HEK293 (cell line): ENCODE results near the gene CIZ1.

Experiments
- BCL11A ChIP-seq: fragments of 450-650 bp; formaldehyde crosslinking; IDR thresholded peaks from 2 replicates; pipeline ENCODE4 v1.5.1; 2016; ENCODE audit warnings: low read depth, missing biosample characterization, missing genetic modification characterization
- EGR2 ChIP-seq: fragments of 450-650 bp; formaldehyde crosslinking; IDR thresholded peaks from 2 replicates; pipeline ENCODE4 v1.5.1; 2016; ENCODE audit warnings: low read depth, missing biosample characterization, missing genetic modification characterization
- GLI2 ChIP-seq: fragments of 450-650 bp; formaldehyde crosslinking; IDR thresholded peaks from 2 replicates; pipeline ENCODE4; 2017; ENCODE audit warnings: missing biosample characterization, missing genetic modification characterization, low read depth, borderline replicate concordance
- KLF10 ChIP-seq: fragments of 450-650 bp; IDR thresholded peaks from 2 replicates; pipeline ENCODE4 v1.5.1; 2018; ENCODE audit warnings: missing biosample characterization, mild to moderate bottlenecking, missing genetic modification characterization
- KLF8 ChIP-seq: fragments of 450-650 bp; formaldehyde crosslinking; IDR thresholded peaks from 2 replicates; pipeline ENCODE4 v1.5.1; 2016; ENCODE audit warnings: missing biosample characterization, missing genetic modification characterization
- OSR2 ChIP-seq: fragments of 450-650 bp; formaldehyde crosslinking; IDR thresholded peaks from 2 replicates; pipeline ENCODE4 v1.5.1; 2016; ENCODE audit warnings: missing biosample characterization, missing genetic modification characterization
- SETDB1 ChIP-seq: IDR thresholded peaks from one replicate; pipeline ENCODE4 v1.6.1; 2017; ENCODE audit warnings: mild to moderate bottlenecking, low read length, moderate library complexity, mixed read lengths; ENCODE audit not compliant: insufficient read length
- SP7 ChIP-seq: fragments of 450-650 bp; formaldehyde crosslinking; IDR thresholded peaks from 2 replicates; pipeline ENCODE4 v1.5.1; 2016; ENCODE audit warnings: missing biosample characterization, missing genetic modification characterization
- ZFP69B ChIP-seq: fragments of 450-650 bp; formaldehyde crosslinking; IDR thresholded peaks from 2 replicates; pipeline ENCODE4 v1.5.1; 2016; ENCODE audit warnings: missing biosample characterization, missing genetic modification characterization
- ZNF112 ChIP-seq: fragments of 450-650 bp; formaldehyde crosslinking; IDR thresholded peaks from 2 replicates; pipeline ENCODE4 v1.5.0; 2017; ENCODE audit warnings: missing biosample characterization, missing genetic modification characterization
- ZNF138 ChIP-seq: fragments of 450-650 bp; formaldehyde crosslinking; IDR thresholded peaks from 2 replicates; pipeline ENCODE4 v1.5.1; 2016; ENCODE audit warnings: missing biosample characterization, missing genetic modification characterization, borderline replicate concordance
- ZNF16 ChIP-seq: fragments of 450-650 bp; formaldehyde crosslinking; IDR thresholded peaks from 2 replicates; pipeline ENCODE4 v1.5.1; 2016; ENCODE audit warnings: low read depth, missing biosample characterization, missing genetic modification characterization
- ZNF175 ChIP-seq: fragments of 450-650 bp; formaldehyde crosslinking; IDR thresholded peaks from 2 replicates; pipeline ENCODE4 v1.5.1; 2016; ENCODE audit warnings: missing biosample characterization, missing genetic modification characterization
- ZNF223 ChIP-seq: fragments of 450-650 bp; formaldehyde crosslinking; IDR thresholded peaks from 2 replicates; pipeline ENCODE4 v1.5.1; 2016; ENCODE audit warnings: missing biosample characterization, missing genetic modification characterization
- ZNF239 ChIP-seq: fragments of 450-650 bp; formaldehyde crosslinking; IDR thresholded peaks from 2 replicates; pipeline ENCODE4 v1.5.1; 2016; ENCODE audit warnings: missing biosample characterization, missing genetic modification characterization
- ZNF335 ChIP-seq: fragments of 450-650 bp; formaldehyde crosslinking; conservative IDR thresholded peaks from 2 replicates; pipeline ENCODE4 v1.5.1; 2016; ENCODE audit warnings: missing biosample characterization, missing genetic modification characterization
- ZNF362 ChIP-seq: fragments of 450-650 bp; formaldehyde crosslinking; IDR thresholded peaks from 2 replicates; pipeline ENCODE4 v1.5.1; 2016; ENCODE audit warnings: missing biosample characterization, missing genetic modification characterization
- ZNF600 ChIP-seq: fragments of 450-650 bp; formaldehyde crosslinking; IDR thresholded peaks from 2 replicates; pipeline ENCODE4 v1.5.1; 2016; ENCODE audit warnings: missing biosample characterization, missing genetic modification characterization
- ZNF624 ChIP-seq: fragments of 450-650 bp; formaldehyde crosslinking; IDR thresholded peaks from 2 replicates; pipeline ENCODE4 v1.5.1; 2017; ENCODE audit warnings: missing biosample characterization, missing genetic modification characterization
- ZNF792 ChIP-seq: fragments of 450-650 bp; formaldehyde crosslinking; IDR thresholded peaks from 2 replicates; pipeline ENCODE4 v1.5.1; 2016; ENCODE audit warnings: missing biosample characterization, missing genetic modification characterization
- ZSCAN30 ChIP-seq: fragments of 450-650 bp; IDR thresholded peaks from 2 replicates; pipeline ENCODE4 v1.5.1; 2018; ENCODE audit warnings: missing biosample characterization, mild to moderate bottlenecking, missing genetic modification characterization, moderate library complexity
- ZSCAN4 ChIP-seq: fragments of 450-650 bp; formaldehyde crosslinking; IDR thresholded peaks from 2 replicates; pipeline ENCODE4 v1.5.1; 2017; ENCODE audit warnings: missing biosample characterization, missing genetic modification characterization
- TF ChIP-seq, protein P1 (sequence below): fragments of 450-650 bp; IDR thresholded peaks from 2 replicates; pipeline ENCODE4 v1.5.1; 2018; ENCODE audit warnings: missing biosample characterization, missing genetic modification characterization
- TF ChIP-seq, protein P2 (sequence below): fragments of 450-650 bp; formaldehyde crosslinking; IDR thresholded peaks from 2 replicates; pipeline ENCODE4 v1.5.1; 2016; ENCODE audit warnings: missing biosample characterization, missing genetic modification characterization

CIZ1 gene

GRCh38 chr9:128218518-128219389 is 27.4 kb upstream of the CIZ1 start (continued):
- TF ChIP-seq EGR2 (tag by site-specific recombination) = peak; percentile 39; the same call in 1 of the 2 replicates
- no peak for TF ChIP-seq ZNF600
- no peak for TF ChIP-seq SETDB1
- no peak for TF ChIP-seq ZNF362
- TF ChIP-seq ZFP69B (tag by site-specific recombination) = no peak
- no peak for TF ChIP-seq ZNF112 (tag by site-specific recombination)
- no peak for TF ChIP-seq ZSCAN4 (tag by site-specific recombination)
- no peak for TF ChIP-seq GLI2 (tag by site-specific recombination)
- TF ChIP-seq KLF10 (tag by site-specific recombination) = no peak
- TF ChIP-seq ZNF792 (tag by site-specific recombination) = no peak
- no peak for TF ChIP-seq ZSCAN30 (tag by site-specific recombination)
- peak; percentile 90; the same call in 1 of the 2 replicates for TF ChIP-seq KLF8
- TF ChIP-seq, protein P1, sequence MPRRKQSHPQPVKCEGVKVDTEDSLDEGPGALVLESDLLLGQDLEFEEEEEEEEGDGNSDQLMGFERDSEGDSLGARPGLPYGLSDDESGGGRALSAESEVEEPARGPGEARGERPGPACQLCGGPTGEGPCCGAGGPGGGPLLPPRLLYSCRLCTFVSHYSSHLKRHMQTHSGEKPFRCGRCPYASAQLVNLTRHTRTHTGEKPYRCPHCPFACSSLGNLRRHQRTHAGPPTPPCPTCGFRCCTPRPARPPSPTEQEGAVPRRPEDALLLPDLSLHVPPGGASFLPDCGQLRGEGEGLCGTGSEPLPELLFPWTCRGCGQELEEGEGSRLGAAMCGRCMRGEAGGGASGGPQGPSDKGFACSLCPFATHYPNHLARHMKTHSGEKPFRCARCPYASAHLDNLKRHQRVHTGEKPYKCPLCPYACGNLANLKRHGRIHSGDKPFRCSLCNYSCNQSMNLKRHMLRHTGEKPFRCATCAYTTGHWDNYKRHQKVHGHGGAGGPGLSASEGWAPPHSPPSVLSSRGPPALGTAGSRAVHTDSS (tag by site-specific recombination) = no peak
- no peak for TF ChIP-seq ZNF138 (tag by site-specific recombination)
- no peak for TF ChIP-seq OSR2 (tag by site-specific recombination)
- TF ChIP-seq ZNF16 = no peak
- TF ChIP-seq ZNF239 (tag by site-specific recombination) = no peak
- TF ChIP-seq ZNF335 (tag by site-specific recombination) = peak; percentile 83
- TF ChIP-seq ZNF624 (tag by site-specific recombination) = no peak
- TF ChIP-seq, protein P2, sequence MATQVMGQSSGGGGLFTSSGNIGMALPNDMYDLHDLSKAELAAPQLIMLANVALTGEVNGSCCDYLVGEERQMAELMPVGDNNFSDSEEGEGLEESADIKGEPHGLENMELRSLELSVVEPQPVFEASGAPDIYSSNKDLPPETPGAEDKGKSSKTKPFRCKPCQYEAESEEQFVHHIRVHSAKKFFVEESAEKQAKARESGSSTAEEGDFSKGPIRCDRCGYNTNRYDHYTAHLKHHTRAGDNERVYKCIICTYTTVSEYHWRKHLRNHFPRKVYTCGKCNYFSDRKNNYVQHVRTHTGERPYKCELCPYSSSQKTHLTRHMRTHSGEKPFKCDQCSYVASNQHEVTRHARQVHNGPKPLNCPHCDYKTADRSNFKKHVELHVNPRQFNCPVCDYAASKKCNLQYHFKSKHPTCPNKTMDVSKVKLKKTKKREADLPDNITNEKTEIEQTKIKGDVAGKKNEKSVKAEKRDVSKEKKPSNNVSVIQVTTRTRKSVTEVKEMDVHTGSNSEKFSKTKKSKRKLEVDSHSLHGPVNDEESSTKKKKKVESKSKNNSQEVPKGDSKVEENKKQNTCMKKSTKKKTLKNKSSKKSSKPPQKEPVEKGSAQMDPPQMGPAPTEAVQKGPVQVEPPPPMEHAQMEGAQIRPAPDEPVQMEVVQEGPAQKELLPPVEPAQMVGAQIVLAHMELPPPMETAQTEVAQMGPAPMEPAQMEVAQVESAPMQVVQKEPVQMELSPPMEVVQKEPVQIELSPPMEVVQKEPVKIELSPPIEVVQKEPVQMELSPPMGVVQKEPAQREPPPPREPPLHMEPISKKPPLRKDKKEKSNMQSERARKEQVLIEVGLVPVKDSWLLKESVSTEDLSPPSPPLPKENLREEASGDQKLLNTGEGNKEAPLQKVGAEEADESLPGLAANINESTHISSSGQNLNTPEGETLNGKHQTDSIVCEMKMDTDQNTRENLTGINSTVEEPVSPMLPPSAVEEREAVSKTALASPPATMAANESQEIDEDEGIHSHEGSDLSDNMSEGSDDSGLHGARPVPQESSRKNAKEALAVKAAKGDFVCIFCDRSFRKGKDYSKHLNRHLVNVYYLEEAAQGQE (tag by site-specific recombination) = peak; percentile 91
- no peak for TF ChIP-seq BCL11A (tag by site-specific recombination)
- no peak for TF ChIP-seq SP7 (tag by site-specific recombination)
- TF ChIP-seq ZNF175 (tag by site-specific recombination) = no peak
- no peak for TF ChIP-seq ZNF223 (tag by site-specific recombination)
- TF ChIP-seq, all 188 proteins: peak for 9
